ENCODE results near the gene POLE3.
A peak's percentile ranks its signal among the peaks of the same experiment; 100 is the strongest.
"Not testable (repeated sequence)": the region's sequence is repeated elsewhere in the genome, so short reads cannot be mapped to it uniquely, and the experiment has no call there.

Gene POLE3

DNA sequence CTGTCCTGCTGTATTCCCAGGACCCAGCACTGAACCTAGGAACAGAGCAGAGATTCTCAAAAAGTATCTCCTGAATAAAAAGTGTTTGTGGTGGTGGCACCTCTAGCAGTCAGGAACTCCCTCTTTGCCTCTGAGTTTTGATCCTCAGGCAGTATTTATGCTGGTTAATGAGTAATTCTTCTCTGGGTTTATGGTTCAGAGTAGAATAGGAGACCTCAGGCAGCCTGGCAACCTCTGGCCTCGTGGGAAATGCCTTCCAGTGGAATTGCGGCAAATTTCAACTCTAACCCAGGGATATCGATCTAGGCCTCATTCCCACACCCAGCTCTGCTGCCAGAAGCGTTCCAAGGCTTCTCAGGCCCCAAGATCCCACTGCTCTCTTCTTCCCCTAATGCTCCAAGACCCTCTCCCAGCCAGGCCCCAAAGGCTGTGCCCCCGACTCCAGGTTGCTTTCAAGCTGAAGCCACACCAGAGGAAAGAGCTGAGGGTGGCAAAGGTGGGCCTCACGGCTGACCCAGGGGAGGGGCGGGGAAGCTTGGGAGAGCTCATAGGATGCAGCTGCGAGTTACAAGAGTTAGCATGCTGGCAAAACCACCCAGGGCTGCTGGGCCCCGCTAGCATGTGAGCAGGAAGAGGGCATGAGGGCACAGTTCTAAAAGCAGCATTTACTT is 22.8 kb downstream of the POLE3 start:
- Histone ChIP-seq H2BK5ac (ENCODE audit: low read depth, low read length, poor library complexity) (peak overlapping the region; percentile 13), H3K18ac (ENCODE audit: low read length) (no peak overlapping the region), H3K4me2 (ENCODE audit: low read length) (no peak overlapping the region), H4K91ac (ENCODE audit: low read depth, low read length) (no peak overlapping the region), H4K12ac (ENCODE audit: low read depth, low read length) (no peak overlapping the region), H2AK5ac (ENCODE audit: low read length) (no peak overlapping the region), H2BK12ac (ENCODE audit: low read length) (no peak overlapping the region), H3K79me1 (ENCODE audit: low read length) (no peaks in the 10 kb centered on the region), H3K27ac (ENCODE audit: low read depth, low read length) (peak overlapping the region; percentile 47), H3K4ac (ENCODE audit: low read depth, low read length) (no peak overlapping the region), H2BK120ac (ENCODE audit: insufficient read depth, low read length, poor library complexity) (no peak overlapping the region), H3K4me1 (ENCODE audit: control insufficient read depth in 1 of 2, insufficient read depth in 2 of 2, low read length in 2 of 2) (peaks cover 0 to 9% of the 10 kb centered on the region in 2 experiments), H2AFZ (ENCODE audit: insufficient read depth, low read length, poor library complexity) (no peak overlapping the region), H3K79me2 (ENCODE audit: control insufficient read depth, insufficient read depth, low read length, poor library complexity) (no peaks in the 10 kb centered on the region), H3K9ac (ENCODE audit: low read length) (no peak overlapping the region), H3K4me3 (ENCODE audit: low read depth, low read length) (no peak overlapping the region), H3K36me3 (ENCODE audit: control insufficient read depth in 1 of 2, insufficient read depth in 2 of 2, low read length in 2 of 2) (peaks cover 38 to 41% of the 10 kb centered on the region in 2 experiments), H4K8ac (ENCODE audit: low read depth, low read length) (no peak overlapping the region), H3K14ac (ENCODE audit: low read length) (no peak overlapping the region), H3K9me3 (ENCODE audit: insufficient read depth, low read depth, low read length) (peaks cover 7% of the 10 kb centered on the region), H3K23ac (ENCODE audit: low read length) (no peak overlapping the region), H3K27me3 (ENCODE audit: insufficient read depth, low read length) (no peaks in the 10 kb centered on the region)
- no peak for DNase-seq
- no CpG with 5 or more reads among the region's 9 CpGs for WGBS (ENCODE audit: extremely low coverage, insufficient coverage, insufficient read length)

DNA sequence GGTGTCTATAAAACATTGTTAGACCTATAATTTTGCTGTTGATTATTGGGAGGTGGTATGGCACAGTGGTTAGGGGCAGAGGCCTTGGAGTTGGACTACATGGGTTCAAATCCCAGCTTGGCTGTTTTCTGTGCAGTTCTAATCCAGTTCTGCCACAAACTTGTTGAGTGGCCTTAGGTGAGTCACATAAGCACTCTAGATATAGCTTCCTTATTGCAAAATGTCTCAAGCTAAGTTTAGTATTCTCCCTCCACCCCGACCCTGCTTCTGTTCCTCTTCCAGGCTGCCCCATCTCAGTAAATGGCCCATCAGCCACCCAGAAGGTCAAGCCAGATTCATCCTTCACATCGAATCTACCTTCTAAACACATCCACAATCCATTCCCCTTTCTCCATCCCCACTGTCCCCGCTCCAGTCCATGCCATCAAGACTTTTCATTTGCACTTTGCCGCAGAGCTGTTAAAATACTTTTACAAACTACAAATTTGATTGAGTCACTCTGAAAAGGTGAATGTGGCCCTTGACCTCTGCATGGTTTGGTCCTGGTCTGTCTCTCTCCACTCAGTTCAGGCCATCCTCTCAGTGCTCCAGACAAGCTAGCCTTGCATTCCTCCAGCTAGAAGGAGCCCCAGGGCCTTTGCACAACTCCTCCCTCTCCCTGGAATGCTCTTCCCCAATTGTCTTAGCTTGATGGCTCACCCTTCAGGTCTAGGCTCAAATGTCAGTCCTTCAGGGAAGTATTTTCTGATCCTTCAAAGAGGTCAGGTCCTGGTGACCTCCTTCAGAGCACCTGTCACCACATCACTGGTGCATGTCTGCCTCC is 23.7 kb downstream of the POLE3 start:
- Histone ChIP-seq H2BK5ac (ENCODE audit: low read depth, low read length, poor library complexity) (no peak overlapping the region), H2AK5ac (ENCODE audit: low read length) (no peak overlapping the region), H2BK12ac (ENCODE audit: low read length) (no peak overlapping the region), H3K36me3 (ENCODE audit: control insufficient read depth in 1 of 2, insufficient read depth in 2 of 2, low read length in 2 of 2) (peaks cover 34 to 37% of the 10 kb centered on the region in 2 experiments), H3K9ac (ENCODE audit: low read length) (no peak overlapping the region), H4K12ac (ENCODE audit: low read depth, low read length) (no peak overlapping the region), H3K23ac (ENCODE audit: low read length) (no peak overlapping the region), H4K8ac (ENCODE audit: low read depth, low read length) (no peak overlapping the region), H3K9me3 (ENCODE audit: insufficient read depth, low read depth, low read length) (peaks cover 7% of the 10 kb centered on the region), H3K79me1 (ENCODE audit: low read length) (peaks cover 4% of the 10 kb centered on the region), H2BK120ac (ENCODE audit: insufficient read depth, low read length, poor library complexity) (no peak overlapping the region), H3K27me3 (ENCODE audit: insufficient read depth, low read length) (no peaks in the 10 kb centered on the region), H3K14ac (ENCODE audit: low read length) (no peak overlapping the region), H2AFZ (ENCODE audit: insufficient read depth, low read length, poor library complexity) (no peak overlapping the region), H3K4ac (ENCODE audit: low read depth, low read length) (no peak overlapping the region), H3K4me2 (ENCODE audit: low read length) (no peak overlapping the region), H3K18ac (ENCODE audit: low read length) (no peak overlapping the region), H3K4me1 (ENCODE audit: control insufficient read depth in 1 of 2, insufficient read depth in 2 of 2, low read length in 2 of 2) (peaks cover 4 to 12% of the 10 kb centered on the region in 2 experiments), H3K27ac (ENCODE audit: low read depth, low read length) (peak overlapping the region; percentile 54), H3K79me2 (ENCODE audit: control insufficient read depth, insufficient read depth, low read length, poor library complexity) (no peaks in the 10 kb centered on the region), H3K4me3 (ENCODE audit: low read depth, low read length) (no peak overlapping the region), H4K91ac (ENCODE audit: low read depth, low read length) (no peak overlapping the region)
- WGBS (ENCODE audit: extremely low coverage, insufficient coverage, insufficient read length) = no CpG with 5 or more reads among the region's 4 CpGs
- peak; percentile 84 to 85 for DNase-seq

DNA sequence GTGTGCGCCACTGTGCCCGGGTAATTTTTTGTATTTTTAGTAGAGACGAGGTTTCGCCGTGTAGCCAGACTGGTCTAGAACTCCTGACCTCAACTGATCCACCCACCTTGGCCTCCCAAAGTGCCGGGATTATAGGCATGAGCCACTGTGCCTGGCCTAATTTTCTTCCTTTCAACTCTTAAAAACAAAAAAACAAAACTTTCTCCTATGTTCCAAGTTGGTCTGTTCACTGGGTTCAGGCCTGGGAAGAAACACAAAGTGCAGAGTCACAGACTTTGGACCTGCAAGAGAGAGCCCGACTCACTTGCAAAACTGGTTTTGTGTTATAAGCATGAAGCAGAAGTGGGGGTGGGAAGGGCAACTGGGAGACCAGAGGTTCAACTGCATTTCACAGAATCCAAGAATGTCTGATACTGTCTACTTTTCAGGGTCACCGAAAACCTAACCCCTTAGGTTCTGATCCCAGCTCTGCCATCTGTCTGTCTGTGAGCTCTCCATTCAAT is 28.5 kb downstream of the POLE3 start:
- Histone ChIP-seq H3K79me1 (ENCODE audit: low read length) (peaks cover 17% of the 10 kb centered on the region), H3K79me2 (ENCODE audit: control insufficient read depth, insufficient read depth, low read length, poor library complexity) (peaks cover 4% of the 10 kb centered on the region), H3K27ac (ENCODE audit: low read depth, low read length) (peak overlapping the region; percentile 90), H2BK5ac (ENCODE audit: low read depth, low read length, poor library complexity) (peak overlapping the region; percentile 93), H3K23ac (ENCODE audit: low read length) (no peak overlapping the region), H4K12ac (ENCODE audit: low read depth, low read length) (no peak overlapping the region), H3K18ac (ENCODE audit: low read length) (no peak overlapping the region), H4K91ac (ENCODE audit: low read depth, low read length) (peak overlapping the region; percentile 91), H2BK120ac (ENCODE audit: insufficient read depth, low read length, poor library complexity) (peak overlapping the region; percentile 62), H3K9me3 (ENCODE audit: insufficient read depth, low read depth, low read length) (peaks cover under 1% of the 10 kb centered on the region), H3K4me3 (ENCODE audit: low read depth, low read length) (no peak overlapping the region), H2BK12ac (ENCODE audit: low read length) (peak overlapping the region; percentile 69), H4K8ac (ENCODE audit: low read depth, low read length) (no peak overlapping the region), H3K4me1 (ENCODE audit: control insufficient read depth in 1 of 2, insufficient read depth in 2 of 2, low read length in 2 of 2) (peaks cover 17 to 27% of the 10 kb centered on the region in 2 experiments), H3K36me3 (ENCODE audit: control insufficient read depth in 1 of 2, insufficient read depth in 2 of 2, low read length in 2 of 2) (peaks cover 0 to 1% of the 10 kb centered on the region in 2 experiments), H3K4ac (ENCODE audit: low read depth, low read length) (no peak overlapping the region), H2AFZ (ENCODE audit: insufficient read depth, low read length, poor library complexity) (no peak overlapping the region), H3K9ac (ENCODE audit: low read length) (no peak overlapping the region), H3K4me2 (ENCODE audit: low read length) (peak overlapping the region; percentile 26), H3K14ac (ENCODE audit: low read length) (peak overlapping the region; percentile 70), H3K27me3 (ENCODE audit: insufficient read depth, low read length) (no peaks in the 10 kb centered on the region), H2AK5ac (ENCODE audit: low read length) (no peak overlapping the region)
- no CpG with 5 or more reads among the region's 8 CpGs for WGBS (ENCODE audit: extremely low coverage, insufficient coverage, insufficient read length)
- peak; percentile 54 to 61 for DNase-seq

DNA sequence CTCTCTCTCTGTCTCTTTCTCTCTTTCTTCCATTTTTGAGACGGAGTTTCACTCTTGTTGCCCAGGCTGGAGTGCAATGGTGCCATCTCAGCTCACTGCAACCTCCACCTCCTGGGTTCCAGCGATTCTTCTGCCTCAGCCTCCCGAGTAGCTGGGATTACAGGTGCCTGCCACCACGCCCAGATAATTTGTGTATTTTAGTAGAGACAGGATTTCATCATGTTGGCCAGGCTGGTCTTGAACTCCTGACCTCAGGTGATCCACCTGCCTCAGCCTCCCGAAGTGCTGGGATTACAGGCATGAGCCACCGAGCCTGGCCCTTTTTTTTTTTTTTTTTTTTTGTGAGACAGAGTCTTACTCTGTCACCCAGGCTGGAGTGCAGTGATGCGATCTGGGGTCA is 29.0 kb downstream of the POLE3 start:
- Histone ChIP-seq H3K4me1 (ENCODE audit: control insufficient read depth in 1 of 2, insufficient read depth in 2 of 2, low read length in 2 of 2) (peaks cover 17 to 24% of the 10 kb centered on the region in 2 experiments), H2BK120ac (ENCODE audit: insufficient read depth, low read length, poor library complexity) (peak overlapping the region; percentile 62), H3K79me1 (ENCODE audit: low read length) (peaks cover 20% of the 10 kb centered on the region), H4K91ac (ENCODE audit: low read depth, low read length) (peak overlapping the region; percentile 91), H3K27ac (ENCODE audit: low read depth, low read length) (peak overlapping the region; percentile 90), H2BK5ac (ENCODE audit: low read depth, low read length, poor library complexity) (peak overlapping the region; percentile 93), H2BK12ac (ENCODE audit: low read length) (peak overlapping the region; percentile 69)
- not testable (repeated sequence) for H4K8ac ChIP-seq (ENCODE audit: low read depth, low read length); H4K12ac ChIP-seq (ENCODE audit: low read depth, low read length); H3K27me3 ChIP-seq (ENCODE audit: insufficient read depth, low read length); H3K23ac ChIP-seq (ENCODE audit: low read length); H3K9me3 ChIP-seq (ENCODE audit: insufficient read depth, low read depth, low read length); H2AFZ ChIP-seq (ENCODE audit: insufficient read depth, low read length, poor library complexity); H3K79me2 ChIP-seq (ENCODE audit: control insufficient read depth, insufficient read depth, low read length, poor library complexity); H3K9ac ChIP-seq (ENCODE audit: low read length); H3K4ac ChIP-seq (ENCODE audit: low read depth, low read length); H3K14ac ChIP-seq (ENCODE audit: low read length); H3K4me3 ChIP-seq (ENCODE audit: low read depth, low read length); H3K4me2 ChIP-seq (ENCODE audit: low read length); H2AK5ac ChIP-seq (ENCODE audit: low read length); H3K36me3 ChIP-seq (ENCODE audit: control insufficient read depth in 1 of 2, insufficient read depth in 2 of 2, low read length in 2 of 2); H3K18ac ChIP-seq (ENCODE audit: low read length); DNase-seq
- WGBS (ENCODE audit: extremely low coverage, insufficient coverage, insufficient read length) = no CpG with 5 or more reads among the region's 7 CpGs

Measured in trophoblast cell (in vitro differentiated cells and primary cell).